Fibroblast of the aortic adventitia (primary cell): ENCODE results near the gene LRRTM2. TPM values are rescaled to one million over a fixed set of nuclear protein-coding genes. Genes with fewer than 3 reads are reported as not detected.
"Not testable (repeated sequence)": the region's sequence is repeated elsewhere in the genome, so short reads cannot be mapped to it uniquely, and the experiment has no call there.

Experiments used
- DNase-seq: peaks from one replicate; pipeline ENCODE4 v3.0.0-alpha.2; 2010; ENCODE audit warnings: low read depth
- H3K4me3 ChIP-seq: 2 replicates; pipeline ENCODE4 v1.5.1; 2011; ENCODE audit warnings: low read depth, mild to moderate bottlenecking, control low read depth, low read length, moderate library complexity
- CTCF ChIP-seq: IDR thresholded peaks from 2 replicates; pipeline ENCODE4 v1.5.1; 2011; ENCODE audit warnings: mild to moderate bottlenecking, low read length, control low read depth, inconsistent platforms; ENCODE audit not compliant: insufficient read depth
- total RNA-seq: library from RNA; depleted of rRNA; stranded (reverse); fragments of >200 nt; gene quantifications from 2 replicates; pipeline ENCODE4 v1.2.3, GENCODE V29; 2012; ENCODE audit warnings: low replicate concordance

LRRTM2 gene
- total RNA-seq = 0.33 and 3.6 TPM in 2 replicates

- no peak for TF ChIP-seq CTCF
- peak; percentile 85 for DNase-seq
- H3K4me3 ChIP-seq = peak within 1 kb of the TSS; percentile 60
Observed at GRCh38 chr5:138874771-138875551, at the start of gene LRRTM2. Gene LRRTM2 (minus strand): TSS chr5:138875335. CDS start chr5:138874911, 424 bp downstream.

GRCh38 chr5:138922494-138922893, 47.4 kb upstream of the LRRTM2 start:
- TF ChIP-seq CTCF = no peak
- H3K4me3 ChIP-seq = no peak overlapping the region
- no peak for DNase-seq

- H3K4me3 ChIP-seq, DNase-seq: not testable (repeated sequence)
Observed at GRCh38 chr5:138921362-138921761, 46.2 kb upstream of the LRRTM2 start.

- no peak for DNase-seq
- H3K4me3 ChIP-seq = no peak overlapping the region
- TF ChIP-seq CTCF = no peak
Observed at GRCh38 chr5:138920181-138920580, 45.0 kb upstream of the LRRTM2 start.

- TF ChIP-seq CTCF = no peak
- no peak overlapping the region for H3K4me3 ChIP-seq
- DNase-seq = no peak
Observed at GRCh38 chr5:138918686-138919085, 43.6 kb upstream of the LRRTM2 start.

- H3K4me3 ChIP-seq = no peak overlapping the region
- DNase-seq = no peak
- no peak for TF ChIP-seq CTCF
Observed at GRCh38 chr5:138914338-138914737, 39.2 kb upstream of the LRRTM2 start.

- no peak for TF ChIP-seq CTCF
- DNase-seq = no peak
- no peak overlapping the region for H3K4me3 ChIP-seq
Observed at GRCh38 chr5:138913773-138914172, 38.6 kb upstream of the LRRTM2 start.
